Measurements from ENCODE around the gene OGFOD1. TPM values are rescaled to one million over a fixed set of nuclear protein-coding genes. Genes with fewer than 3 reads are reported as not detected.
A peak's percentile ranks its signal among the peaks of the same experiment; 100 is the strongest.

OGFOD1 gene
- total RNA-seq (2014; rRNA removed; shearing (Covaris generic)), result 63.1 and 64.8 TPM in 2 replicates

DNA sequence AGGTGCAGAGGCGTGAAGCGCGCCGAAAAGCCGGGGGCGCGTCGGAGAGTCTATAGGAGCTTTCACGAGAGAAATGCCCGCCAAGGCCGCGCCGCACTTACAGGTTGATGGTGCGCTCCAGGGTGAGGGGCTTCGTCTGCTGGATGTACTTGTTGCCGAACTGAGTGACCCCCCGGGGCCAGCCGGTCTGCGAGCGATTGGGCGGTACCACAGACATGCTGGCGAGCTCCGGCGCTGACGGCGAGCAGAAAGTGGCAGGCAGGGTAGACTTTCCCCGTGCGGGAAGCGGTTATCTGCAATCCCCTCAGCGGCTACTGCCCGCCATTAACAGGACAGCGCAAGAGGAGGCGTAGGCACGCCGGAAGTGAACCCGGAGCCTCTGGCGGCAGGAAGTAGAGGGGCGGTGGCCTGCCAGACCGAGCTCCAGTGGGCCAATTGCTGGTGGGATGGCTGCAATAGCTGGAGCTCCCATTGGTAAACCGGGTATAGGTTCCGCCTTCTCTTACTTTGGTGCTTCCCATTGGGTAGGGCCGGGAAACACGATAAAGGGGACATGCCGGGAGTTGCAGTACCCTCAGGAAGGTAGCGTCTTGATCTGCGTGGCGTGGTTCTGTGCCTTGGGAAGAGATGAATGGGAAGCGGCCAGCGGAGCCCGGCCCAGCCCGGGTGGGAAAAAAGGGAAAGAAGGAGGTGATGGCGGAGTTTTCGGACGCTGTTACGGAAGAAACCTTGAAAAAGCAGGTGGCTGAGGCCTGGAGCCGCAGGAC is at the start of gene OGFOD1, which contains the start of gene NUDT21:
Gene OGFOD1 (plus strand): TSS at position 569 of the 767 bp plus-strand sequence. CDS start 59 bp downstream, at position 628.
Gene NUDT21 (minus strand): TSS at position 347 of the 767 bp plus-strand sequence. CDS start 130 bp downstream, at position 217.
- peak; percentile 98 for DNase-seq (ENCODE audit: low read depth)

DNA sequence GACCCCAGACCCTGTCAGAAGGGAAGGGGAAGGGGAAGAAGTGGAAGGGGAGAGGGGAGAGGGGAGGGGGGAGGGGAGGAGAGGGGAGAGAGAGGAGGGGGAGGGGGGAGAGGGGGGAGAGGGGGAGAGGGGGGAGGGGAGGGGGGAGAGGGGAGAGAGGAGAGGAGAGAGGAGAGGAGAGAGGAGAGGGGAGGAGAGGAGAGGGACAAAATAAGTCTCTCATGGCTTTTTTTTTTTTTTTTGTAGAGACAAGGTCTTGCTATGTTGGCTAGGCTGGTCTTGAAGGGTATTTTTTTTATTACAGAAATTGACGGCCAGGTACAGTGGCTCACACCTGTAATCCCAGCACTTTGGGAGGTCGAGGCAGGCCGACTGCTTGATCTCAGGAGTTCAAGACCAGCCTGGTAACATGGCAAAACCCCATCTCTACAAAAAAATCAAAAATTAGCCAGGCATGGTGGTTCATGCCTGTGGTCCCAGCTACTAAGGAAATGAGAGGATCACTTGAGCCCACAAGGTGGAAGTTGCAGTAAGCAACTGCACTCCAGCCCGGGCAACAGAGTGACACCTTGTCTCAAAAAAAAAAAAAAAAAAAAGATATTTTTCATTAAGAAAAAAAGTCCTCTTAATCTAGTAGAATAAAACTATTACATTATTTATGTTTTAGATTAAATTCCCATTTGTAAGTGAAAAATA is 45.2 kb upstream of the OGFOD1 start:
- no peak for DNase-seq (ENCODE audit: low read depth)

DNA sequence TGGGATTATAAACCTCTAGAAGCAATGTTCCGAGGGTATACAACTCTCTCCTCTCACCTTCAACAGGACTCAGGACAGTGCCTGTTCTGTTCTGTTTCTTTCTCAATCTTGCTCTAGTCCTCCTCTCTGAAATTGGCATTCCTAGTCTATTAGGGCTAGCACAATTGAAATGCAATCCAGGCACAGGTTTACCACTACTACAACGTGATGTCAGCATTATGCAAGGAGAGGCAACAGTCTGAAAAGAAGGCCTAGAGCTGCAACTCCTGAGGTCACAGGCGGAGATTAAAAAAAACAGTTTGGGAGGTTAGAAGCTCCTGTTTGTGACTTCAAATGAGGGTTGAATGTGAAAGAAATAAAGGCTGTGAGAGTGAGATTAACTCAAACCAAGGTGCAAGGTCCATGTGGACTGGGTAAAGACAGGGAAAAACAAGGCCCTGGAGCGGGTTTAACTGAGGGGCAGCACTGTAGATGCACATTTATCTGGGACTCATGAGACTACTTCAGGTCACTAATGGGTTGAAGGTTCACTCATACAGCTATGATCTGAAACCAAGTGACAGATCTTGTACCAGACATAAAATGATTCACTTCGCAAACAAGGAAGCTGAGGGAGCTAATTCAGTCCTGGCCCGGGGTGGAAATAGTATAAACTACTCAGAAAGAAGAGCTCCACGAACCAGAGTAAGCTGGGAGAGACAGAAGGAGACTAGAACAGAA is 42.8 kb upstream of the OGFOD1 start:
- DNase-seq (ENCODE audit: low read depth), result no peak

DNA sequence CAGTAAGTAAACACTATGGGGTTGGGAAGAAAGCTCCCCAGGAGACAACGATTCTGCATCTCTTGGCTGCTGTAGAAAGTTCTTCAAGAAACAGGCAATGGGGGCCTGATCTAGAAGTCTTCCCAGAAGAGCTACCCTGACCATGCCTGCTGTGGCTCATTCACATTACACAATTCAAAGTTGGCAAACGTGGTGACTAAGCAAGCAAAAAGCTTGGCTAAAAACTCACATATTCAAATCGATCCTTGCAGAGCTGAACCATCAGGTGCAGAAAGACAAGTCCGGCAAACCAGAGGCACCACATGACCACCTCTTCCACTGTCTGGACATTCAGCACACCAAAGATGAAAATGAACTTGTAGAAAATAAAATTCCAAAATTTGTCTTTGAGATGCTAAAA is 42.2 kb upstream of the OGFOD1 start:
- peak; percentile 10 for DNase-seq (ENCODE audit: low read depth)

DNA sequence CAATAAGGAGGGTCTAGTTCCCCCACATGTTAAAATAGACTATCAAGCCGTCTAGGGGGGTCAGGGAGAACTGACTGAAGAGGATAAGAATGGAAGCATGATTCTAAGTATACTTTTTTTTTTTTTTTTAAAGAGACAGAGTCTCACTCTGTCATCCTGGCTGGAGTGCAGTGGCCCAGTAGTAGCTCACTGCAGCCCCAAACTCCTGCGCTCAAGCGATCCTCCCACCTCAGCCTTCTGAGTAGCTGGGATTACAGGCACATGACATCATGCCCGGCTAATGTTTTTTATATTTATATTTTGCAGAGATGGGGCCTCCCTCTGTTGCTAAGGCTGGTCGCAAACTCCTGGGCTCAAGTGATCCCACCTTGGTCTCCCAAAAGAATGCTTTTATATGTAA is 40.2 kb upstream of the OGFOD1 start:
- DNase-seq (ENCODE audit: low read depth), result no peak

DNA sequence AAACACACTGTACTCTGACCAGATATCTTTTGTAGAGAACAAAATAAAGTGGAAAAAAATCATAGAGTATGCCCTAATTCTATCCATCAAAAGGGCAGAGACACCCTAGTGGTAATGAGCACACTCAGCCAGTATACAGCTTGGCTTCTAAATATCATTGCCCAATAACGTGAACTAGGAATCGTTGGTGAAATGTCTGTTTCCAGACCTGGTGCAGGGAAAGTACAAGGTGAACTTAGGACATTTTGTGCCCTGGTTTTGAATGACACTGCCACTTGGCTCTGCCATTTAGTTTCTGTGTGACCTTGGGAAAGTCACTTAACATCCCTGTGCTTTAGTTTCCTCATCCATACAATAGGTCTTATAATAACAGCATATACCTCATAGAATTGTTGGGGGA is 39.7 kb upstream of the OGFOD1 start:
- no peak for DNase-seq (ENCODE audit: low read depth)

DNA sequence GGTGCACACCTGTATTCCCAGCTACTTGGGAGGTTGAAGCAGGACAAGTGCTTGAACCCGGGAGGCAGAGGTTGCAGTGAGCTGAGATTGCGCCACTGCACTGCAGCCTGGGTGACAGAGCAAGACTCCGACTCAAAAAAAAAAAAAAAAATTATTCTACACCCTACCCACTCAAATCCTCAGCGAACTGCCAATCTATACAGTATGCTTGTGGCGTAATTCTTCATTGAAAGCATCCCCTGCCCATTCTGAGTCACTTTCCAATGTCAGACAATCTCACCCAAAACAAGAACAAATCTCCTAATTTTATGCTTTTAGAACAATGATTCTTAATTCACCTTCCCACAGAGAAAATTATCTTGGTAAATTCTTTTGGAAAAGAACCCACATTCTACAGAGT is 38.0 kb upstream of the OGFOD1 start:
- no peak for DNase-seq (ENCODE audit: low read depth)

DNA sequence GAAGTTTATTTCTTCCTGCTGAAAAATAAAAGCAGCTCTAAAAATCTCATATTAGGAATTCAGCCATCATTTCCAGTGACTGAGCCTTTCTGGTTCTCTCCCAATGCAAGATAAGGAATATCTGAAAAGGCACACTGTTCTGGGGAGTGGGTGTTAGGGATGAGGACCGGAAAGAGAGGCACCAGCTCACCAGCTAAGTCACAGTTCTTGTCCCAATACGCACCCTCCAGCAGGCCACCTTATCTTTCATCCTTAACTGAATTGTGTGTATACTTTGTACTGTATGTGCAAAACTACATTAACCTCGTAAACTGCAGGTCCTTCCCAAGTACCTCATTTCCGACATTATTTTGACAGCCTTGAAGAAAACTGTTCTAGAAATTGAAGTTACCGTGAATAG is 37.0 kb upstream of the OGFOD1 start:
- no peak for DNase-seq (ENCODE audit: low read depth)

DNA sequence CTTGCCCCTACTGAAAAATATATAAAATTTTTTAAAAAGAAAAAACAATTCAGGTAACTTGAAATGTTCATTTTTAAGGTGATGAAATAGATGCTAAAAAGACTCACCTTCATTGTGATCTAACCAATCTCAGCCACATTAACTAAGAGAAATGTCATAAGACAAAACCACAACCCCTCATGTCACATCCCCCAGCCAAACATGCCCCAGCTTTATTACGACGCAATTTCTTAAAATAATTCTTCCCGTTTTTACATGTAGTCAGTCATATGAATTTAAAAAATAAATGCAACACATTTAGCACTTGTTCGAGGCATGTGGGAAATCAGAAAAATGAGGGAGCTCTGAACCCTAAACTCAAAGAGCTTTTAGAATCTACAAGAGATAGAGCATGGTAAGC is 35.5 kb upstream of the OGFOD1 start:
- DNase-seq (ENCODE audit: low read depth), result no peak

DNA sequence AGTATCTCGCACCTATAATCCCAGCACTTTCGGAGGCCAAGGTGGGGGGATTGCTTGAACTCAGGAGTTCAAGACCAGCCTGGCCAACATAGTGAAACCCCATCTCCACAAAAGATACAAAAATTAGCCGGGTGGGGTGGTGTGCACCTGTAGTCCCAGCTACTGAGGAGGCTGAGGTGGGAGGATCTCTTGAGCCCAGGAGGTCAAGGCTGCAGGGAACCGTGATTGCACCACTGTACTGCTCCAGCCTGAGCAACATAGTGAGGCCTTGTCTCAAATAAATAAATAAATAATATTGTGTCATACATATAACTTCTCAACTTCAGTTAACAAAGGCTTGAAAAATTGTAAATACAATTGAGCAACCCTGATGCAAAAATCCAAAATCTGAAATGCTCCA is 34.2 kb upstream of the OGFOD1 start:
- DNase-seq (ENCODE audit: low read depth), result no peak

DNA sequence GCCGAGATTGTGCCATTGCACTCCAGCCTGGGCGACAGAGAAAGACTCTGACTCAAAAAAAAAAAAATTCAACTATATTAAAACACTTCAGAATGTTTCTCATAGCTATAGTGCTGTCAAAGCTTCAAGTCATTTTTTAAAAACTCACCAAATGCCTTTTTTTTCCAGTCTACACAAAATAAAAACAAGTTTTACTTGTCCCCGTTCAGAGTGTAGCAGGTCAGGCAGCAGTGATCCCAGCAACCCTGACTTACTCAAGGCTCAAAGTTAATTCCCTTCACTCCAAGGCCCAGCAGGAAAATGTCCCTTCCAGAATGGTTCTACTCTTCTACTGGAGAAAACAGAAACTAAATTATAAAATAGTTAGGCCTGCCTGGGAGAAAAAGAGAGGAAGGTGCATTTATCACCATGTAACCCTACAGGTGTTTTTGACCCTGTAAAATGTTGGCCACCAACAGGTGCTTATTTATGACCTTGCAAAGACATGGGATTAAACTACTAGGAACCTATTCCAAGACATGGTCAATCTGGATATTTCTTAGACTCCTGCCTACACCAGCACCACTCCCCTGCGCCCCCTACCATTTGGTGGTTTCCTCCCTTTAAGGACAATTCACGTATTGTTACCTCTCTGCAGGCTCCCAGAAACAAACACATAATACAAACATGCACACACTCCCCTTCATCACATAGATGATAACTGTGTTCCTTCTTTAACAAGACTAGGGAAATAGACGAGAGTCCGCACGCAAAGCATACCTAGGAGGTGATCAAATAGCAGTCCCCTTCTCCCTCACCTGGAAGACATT is 31.4 kb upstream of the OGFOD1 start:
- DNase-seq (ENCODE audit: low read depth), result no peak

DNA sequence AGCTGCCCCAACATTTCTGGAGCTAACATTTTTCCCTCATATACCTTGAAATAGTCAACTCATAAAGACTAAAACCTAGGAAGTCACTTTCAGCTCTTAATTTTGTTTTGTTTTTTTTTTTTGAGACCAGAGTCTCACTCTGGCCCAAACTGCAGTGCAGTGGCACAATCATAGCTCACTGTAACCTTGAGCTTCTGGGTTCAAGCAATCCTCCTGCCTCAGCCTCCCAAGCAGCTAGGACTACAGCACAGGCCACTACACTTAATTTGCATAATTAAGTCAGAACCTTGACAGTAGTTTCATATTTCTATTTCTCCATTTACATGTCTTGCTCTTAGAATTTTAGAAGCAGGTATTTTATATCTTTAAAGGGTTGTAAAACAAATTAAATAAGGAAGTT is 30.7 kb upstream of the OGFOD1 start:
- no peak for DNase-seq (ENCODE audit: low read depth)

DNA sequence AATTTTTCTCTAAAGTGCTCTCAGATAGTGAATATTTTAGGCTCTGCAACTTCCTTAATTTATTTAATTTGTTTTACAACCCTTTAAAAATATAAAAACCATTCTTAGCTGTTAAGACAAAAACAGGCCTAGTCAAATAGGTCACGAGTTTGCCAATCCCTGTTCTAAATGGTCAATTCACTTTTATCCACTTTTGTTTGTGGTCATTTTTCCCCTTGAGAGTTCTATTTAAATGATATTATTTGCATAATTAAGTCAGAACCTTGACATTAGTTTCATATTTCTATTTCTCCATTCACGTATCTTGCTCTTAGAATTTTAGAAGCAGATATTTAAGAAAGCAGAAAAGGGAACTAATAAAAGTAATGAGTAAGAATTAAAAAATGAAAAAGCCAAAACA is 30.0 kb upstream of the OGFOD1 start:
- no peak for DNase-seq (ENCODE audit: low read depth)

DNA sequence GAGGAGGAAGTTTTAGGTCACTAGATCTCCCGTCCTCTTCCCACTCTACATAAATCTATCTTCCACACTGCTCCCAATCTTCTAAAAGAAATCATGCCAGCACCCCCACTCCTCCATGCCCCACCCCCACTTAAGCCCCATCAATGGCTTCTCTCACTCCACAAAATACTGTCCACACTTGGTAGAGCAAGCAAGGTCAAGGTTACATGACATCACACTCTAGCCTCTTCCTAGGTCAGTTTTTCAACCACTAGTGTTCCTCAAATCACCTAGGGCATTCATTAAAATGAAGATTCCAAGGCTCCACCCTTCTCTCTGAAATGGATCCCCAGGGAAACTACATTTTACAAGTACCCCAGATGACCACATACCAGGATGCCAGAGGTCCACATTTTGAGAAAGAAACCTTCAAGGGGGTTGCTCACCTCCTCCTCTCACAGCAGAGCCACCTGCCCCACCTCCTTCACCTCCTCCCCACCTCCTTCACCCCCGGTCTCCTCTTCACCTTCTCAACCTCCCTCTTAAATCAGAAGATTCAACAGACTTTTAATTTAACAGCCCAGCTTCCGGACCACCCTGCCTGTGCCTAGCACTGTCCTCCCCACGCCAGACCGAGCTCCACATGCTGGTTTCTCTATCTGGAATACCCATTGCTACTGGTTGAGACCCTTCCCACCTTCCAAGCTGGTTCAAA is 29.2 kb upstream of the OGFOD1 start:
- DNase-seq (ENCODE audit: low read depth), result no peak

DNA sequence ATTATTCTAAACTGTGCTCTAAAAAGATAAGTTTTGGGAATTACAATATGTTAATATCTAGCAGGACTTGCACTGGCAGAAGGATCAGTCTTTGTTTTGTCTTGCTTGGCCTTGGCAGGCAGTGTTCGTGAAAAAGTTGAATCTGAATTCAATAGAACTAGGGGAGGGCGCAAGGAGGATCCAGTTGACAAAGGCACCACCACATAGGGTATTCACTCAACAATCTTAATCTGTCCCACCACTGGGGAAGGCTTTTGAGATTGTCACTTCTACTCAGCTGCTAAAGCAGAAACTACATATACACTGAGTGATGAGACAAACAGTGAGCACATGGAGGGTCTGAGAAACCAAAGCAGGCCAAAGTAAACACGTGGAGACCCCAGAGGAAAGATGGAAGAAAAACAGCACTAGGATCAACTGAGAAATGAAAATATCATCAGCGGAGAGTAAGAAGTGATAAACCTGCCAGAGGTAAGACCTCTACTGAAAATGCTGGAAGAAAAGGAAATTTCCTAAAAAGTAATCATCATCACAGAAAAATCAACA is 28.4 kb upstream of the OGFOD1 start:
- no peak for DNase-seq (ENCODE audit: low read depth)

DNA sequence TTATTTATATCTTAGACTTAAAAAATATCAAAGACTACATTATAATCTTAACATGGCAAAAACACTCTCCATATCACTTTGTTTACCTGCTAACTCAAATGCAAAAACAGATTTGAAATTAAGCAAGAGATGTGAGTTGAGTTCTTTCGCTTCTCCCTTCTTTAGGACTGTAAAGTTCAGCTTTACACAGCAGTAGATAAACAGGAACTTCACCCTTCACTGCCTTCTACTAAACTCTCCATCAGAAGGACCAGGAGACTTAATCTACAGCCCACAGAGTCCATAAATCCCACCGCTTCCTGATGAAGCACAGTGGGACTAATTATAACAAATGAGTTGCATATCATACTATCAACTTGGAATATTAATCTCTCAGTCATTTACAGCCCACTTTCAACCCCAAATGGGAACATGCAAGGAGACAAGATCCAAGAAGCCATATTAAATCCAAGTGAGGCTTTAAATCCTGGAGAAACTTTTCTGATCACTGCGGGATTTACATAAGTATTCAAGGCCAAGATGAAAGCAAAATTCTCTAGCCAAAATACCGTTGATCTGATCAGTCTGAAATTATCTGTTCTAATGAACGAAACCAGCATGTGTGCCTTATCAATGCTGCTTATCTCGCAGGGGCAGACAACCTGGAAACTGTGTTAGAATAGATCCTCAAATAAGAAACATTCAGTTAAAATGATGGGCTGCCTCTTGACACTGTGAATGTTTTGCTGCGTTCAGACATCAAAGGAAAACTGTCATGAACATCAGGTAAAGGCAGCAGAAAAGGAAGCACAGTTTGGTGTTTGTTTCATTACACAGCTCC is 27.6 kb upstream of the OGFOD1 start:
- DNase-seq (ENCODE audit: low read depth), result no peak

DNA sequence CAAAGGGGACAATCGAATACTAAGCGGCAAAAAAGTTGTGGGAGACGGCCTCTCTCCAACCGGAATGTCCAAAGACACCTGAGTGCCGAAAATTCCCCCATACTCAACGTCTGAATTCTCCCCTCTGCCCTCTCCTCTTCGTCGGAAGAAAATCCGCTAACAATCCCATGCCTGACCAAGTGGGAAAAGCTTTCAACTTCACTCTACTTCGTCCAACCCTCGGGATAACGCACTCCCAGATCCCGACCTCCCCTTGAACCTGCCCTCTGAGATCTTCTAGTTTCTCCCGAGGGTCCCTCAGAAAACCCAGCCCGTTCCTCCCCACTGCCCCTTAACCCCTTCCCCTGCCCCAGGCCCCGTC is 27.0 kb upstream of the OGFOD1 start:
- DNase-seq (ENCODE audit: low read depth), result peak; percentile 17

DNA sequence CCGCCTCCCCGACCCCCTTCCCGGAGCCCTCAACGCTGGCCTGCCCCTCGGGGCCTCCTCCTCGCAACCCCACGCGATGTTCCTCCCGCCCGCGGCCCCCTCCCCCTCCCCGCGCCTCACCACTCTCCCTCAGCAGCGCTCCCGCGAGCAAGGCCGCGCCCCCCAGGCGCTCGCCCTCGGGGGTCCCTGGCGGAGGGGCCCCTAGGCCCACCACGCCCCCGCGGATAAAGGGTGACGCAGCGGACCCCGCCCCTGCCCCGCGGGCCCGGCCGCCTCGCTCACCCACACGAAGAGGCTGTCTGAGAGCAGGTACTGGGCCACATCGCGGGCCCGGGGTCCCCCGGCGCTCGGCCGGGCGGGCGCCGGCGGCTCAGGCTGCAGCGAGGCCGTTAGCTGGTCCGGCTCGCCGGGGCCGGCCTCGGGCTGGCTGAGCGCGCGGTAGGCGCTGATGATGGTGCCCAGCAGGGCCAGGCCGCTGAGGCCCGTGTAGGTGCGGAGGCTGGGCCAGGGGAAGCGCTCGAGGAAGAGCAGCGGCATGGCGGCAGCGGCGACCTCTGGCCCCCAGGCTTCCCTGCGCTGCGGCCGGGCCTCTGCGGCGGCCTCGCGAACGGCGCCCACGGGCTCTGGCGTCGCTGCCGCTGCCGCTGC is 26.4 kb upstream of the OGFOD1 start:
- peak; percentile 20 for DNase-seq (ENCODE audit: low read depth)

DNA sequence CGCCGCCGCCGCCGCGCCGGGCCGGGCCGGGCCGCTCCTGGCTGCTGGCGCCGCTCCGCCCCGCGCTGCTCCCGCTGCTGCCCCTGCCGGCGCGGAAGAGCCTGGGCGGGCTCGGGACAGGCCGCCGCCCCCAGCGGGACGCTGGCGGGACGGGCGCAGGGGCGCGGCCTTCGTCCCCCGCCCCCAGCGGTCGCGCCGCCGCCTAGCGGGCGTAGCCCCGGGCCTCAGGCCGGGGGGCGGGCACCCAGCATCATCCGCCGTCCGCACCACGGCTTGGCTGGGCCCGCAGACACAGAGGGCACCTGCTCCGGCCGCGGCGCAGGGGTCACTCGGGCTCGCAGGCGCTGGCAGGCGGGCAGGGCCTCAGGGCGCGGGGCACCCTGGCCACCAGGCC is 25.9 kb upstream of the OGFOD1 start, which contains the start of gene AMFR:
Gene AMFR (minus strand): TSS at position 107 of the 394 bp plus-strand sequence. CDS start 218 bp downstream, outside the sequence.
- DNase-seq (ENCODE audit: low read depth), result peak; percentile 82
